Measurements from ENCODE around the gene SOX10.

SOX10 gene

GRCh38 chr22:38023045-38023444 lies 38.7 kb upstream of the SOX10 start:
- no peak overlapping the region for H3K4me3 ChIP-seq (ENCODE audit: low read depth, low read length)
- TF ChIP-seq CTCF (IDR thresholded peaks at IDR 0.05; ENCODE audit: low read depth, low read length, missing control alignments) = no peak
- in situ Hi-C loops (cut with HindIII; ENCODE audit: low sequenced_read_pairs) = no loop called here
- DNase-seq (ENCODE audit: low read depth) = no peak

- H3K4me3 ChIP-seq (ENCODE audit: low read depth, low read length) = no peak overlapping the region
- no peak for DNase-seq (ENCODE audit: low read depth)
- in situ Hi-C loops (cut with HindIII; ENCODE audit: low sequenced_read_pairs) = no loop called here
- no peak for TF ChIP-seq CTCF (IDR thresholded peaks at IDR 0.05; ENCODE audit: low read depth, low read length, missing control alignments)
Observed at GRCh38 chr22:38021206-38021605, 36.9 kb upstream of the SOX10 start.

- no peak for DNase-seq (ENCODE audit: low read depth)
- in situ Hi-C loops (cut with HindIII; ENCODE audit: low sequenced_read_pairs) = no loop called here
- no peak overlapping the region for H3K4me3 ChIP-seq (ENCODE audit: low read depth, low read length)
- no peak for TF ChIP-seq CTCF (IDR thresholded peaks at IDR 0.05; ENCODE audit: low read depth, low read length, missing control alignments)
Observed at GRCh38 chr22:38018938-38019827, 34.8 kb upstream of the SOX10 start.

GRCh38 chr22:38017939-38018885 lies 33.9 kb upstream of the SOX10 start:
- no peak overlapping the region for H3K4me3 ChIP-seq (ENCODE audit: low read depth, low read length)
- no peak for TF ChIP-seq CTCF (IDR thresholded peaks at IDR 0.05; ENCODE audit: low read depth, low read length, missing control alignments)
- in situ Hi-C loops (cut with HindIII; ENCODE audit: low sequenced_read_pairs) = no loop called here
- no peak for DNase-seq (ENCODE audit: low read depth)

GRCh38 chr22:38017272-38017920 lies 33.0 kb upstream of the SOX10 start:
- H3K4me3 ChIP-seq (ENCODE audit: low read depth, low read length) = no peak overlapping the region
- in situ Hi-C loops (cut with HindIII; ENCODE audit: low sequenced_read_pairs) = no loop called here
- DNase-seq (ENCODE audit: low read depth) = no peak
- TF ChIP-seq CTCF (IDR thresholded peaks at IDR 0.05; ENCODE audit: low read depth, low read length, missing control alignments) = peak; percentile 17
